GM21528 (cell line): ENCODE data around the gene ZNF471.
A peak's percentile ranks its signal among the peaks of the same experiment; 100 is the strongest.

ENCODE experiments used
- ATAC-seq: cut with Tn5 transposase; IDR thresholded peaks from one replicate; pipeline ENCODE4 v1.9.1; 2021; ENCODE audit warnings: mild to moderate bottlenecking, moderate library complexity; ENCODE audit not compliant: unreplicated experiment, low FRiP score

The ZNF471 gene

GRCh38 chr19:56507446-56508289, at the start of gene ZNF471:
ZNF471 (plus strand) TSS chr19:56507855; CDS start chr19:56511572, 3,717 bp downstream.
- ATAC-seq = no peak

GRCh38 chr19:56474308-56474707, 33.3 kb upstream of the ZNF471 start:
- ATAC-seq = no peak

- no peak for ATAC-seq
These were observed 31.6 kb upstream of the ZNF471 start for GRCh38 chr19:56476093-56476492.

- no peak for ATAC-seq
These were observed 30.8 kb upstream of the ZNF471 start, which contains the start of gene ZNF667 for GRCh38 chr19:56476651-56477428. ZNF667 (minus strand) TSS chr19:56477345; CDS start chr19:56462370, 14,975 bp downstream.

GRCh38 chr19:56477429-56478338, 30.0 kb upstream of the ZNF471 start:
- ATAC-seq = no peak

- no peak for ATAC-seq
These were observed 16.3 kb upstream of the ZNF471 start for GRCh38 chr19:56491399-56491798.

GRCh38 chr19:56504581-56504980, 3.1 kb upstream of the ZNF471 start:
- ATAC-seq = no peak

- no peak for ATAC-seq
These were observed 679 bp downstream of the ZNF471 start for GRCh38 chr19:56508290-56508778.

GRCh38 chr19:56525214-56525860, 17.7 kb downstream of the ZNF471 start:
- no peak for ATAC-seq

- ATAC-seq = no peak
These were observed 29.8 kb downstream of the ZNF471 start for GRCh38 chr19:56537442-56537841.

GRCh38 chr19:56538254-56538760, 30.7 kb downstream of the ZNF471 start:
- peak; percentile 79 for ATAC-seq

GRCh38 chr19:56538761-56539263, 31.2 kb downstream of the ZNF471 start, which contains the start of gene ZFP28:
ZFP28 (plus strand) TSS chr19:56538948; CDS start chr19:56539019, 71 bp downstream.
- ATAC-seq = peak; percentile 25

- ATAC-seq = no peak
These were observed 36.1 kb downstream of the ZNF471 start for GRCh38 chr19:56543776-56544175.

GRCh38 chr19:56547535-56547934, 39.9 kb downstream of the ZNF471 start:
- no peak for ATAC-seq

- no peak for ATAC-seq
These were observed 46.7 kb downstream of the ZNF471 start for GRCh38 chr19:56554272-56554869.

- no peak for ATAC-seq
These were observed 55.1 kb downstream of the ZNF471 start for GRCh38 chr19:56562766-56563165.

GRCh38 chr19:56566904-56567273, 59.2 kb downstream of the ZNF471 start:
- peak; percentile 34 for ATAC-seq

- ATAC-seq = peak; percentile 98
These were observed 59.8 kb downstream of the ZNF471 start, which contains the start of gene ZNF470 for GRCh38 chr19:56567274-56568120. ZNF470 (plus strand) TSS chr19:56567468; CDS start chr19:56570312, 2,844 bp downstream.
